ENCODE measurements around the gene UBLCP1. TPM values are rescaled to one million over a fixed set of nuclear protein-coding genes. Genes with fewer than 3 reads are reported as not detected.
"Not testable (repeated sequence)": the region's sequence is repeated elsewhere in the genome, so short reads cannot be mapped to it uniquely, and the experiment has no call there.

The UBLCP1 gene
- total RNA-seq (2014; rRNA removed; shearing (Covaris generic); ENCODE audit: low replicate concordance), result 30.3 and 30.6 TPM in 2 replicates

GRCh38 chr5:159262859-159263568, at the start of gene UBLCP1:
Gene UBLCP1, plus strand, starts transcription at chr5:159263290. Its CDS starts 5,626 bp downstream, at chr5:159268916.
- in situ Hi-C loops (cut with HindIII; ENCODE audit: low pct_unique_long_range_greater_than_20kb, low sequenced_read_pairs), result no loop called here
- peak; percentile 90 for DNase-seq (ENCODE audit: low read depth)

- no peak for DNase-seq (ENCODE audit: low read depth)
- in situ Hi-C loops (cut with HindIII; ENCODE audit: low pct_unique_long_range_greater_than_20kb, low sequenced_read_pairs), result no loop called here
Observed at GRCh38 chr5:159214486-159215271, 48.4 kb upstream of the UBLCP1 start.

- in situ Hi-C loops (cut with HindIII; ENCODE audit: low pct_unique_long_range_greater_than_20kb, low sequenced_read_pairs), result no loop called here
- no peak for DNase-seq (ENCODE audit: low read depth)
Observed at GRCh38 chr5:159215886-159216285, 47.2 kb upstream of the UBLCP1 start.

- in situ Hi-C loops (cut with HindIII; ENCODE audit: low pct_unique_long_range_greater_than_20kb, low sequenced_read_pairs), result no loop called here
- no peak for DNase-seq (ENCODE audit: low read depth)
Observed at GRCh38 chr5:159216454-159216853, 46.6 kb upstream of the UBLCP1 start.

GRCh38 chr5:159217236-159217635, 45.9 kb upstream of the UBLCP1 start:
- no peak for DNase-seq (ENCODE audit: low read depth)
- in situ Hi-C loops (cut with HindIII; ENCODE audit: low pct_unique_long_range_greater_than_20kb, low sequenced_read_pairs), result no loop called here

- in situ Hi-C loops (cut with HindIII; ENCODE audit: low pct_unique_long_range_greater_than_20kb, low sequenced_read_pairs), result no loop called here
- no peak for DNase-seq (ENCODE audit: low read depth)
Observed at GRCh38 chr5:159218595-159219023, 44.5 kb upstream of the UBLCP1 start.

- DNase-seq (ENCODE audit: low read depth), result no peak
- in situ Hi-C loops (cut with HindIII; ENCODE audit: low pct_unique_long_range_greater_than_20kb, low sequenced_read_pairs), result no loop called here
Observed at GRCh38 chr5:159220206-159220605, 42.9 kb upstream of the UBLCP1 start.

- no peak for DNase-seq (ENCODE audit: low read depth)
- in situ Hi-C loops (cut with HindIII; ENCODE audit: low pct_unique_long_range_greater_than_20kb, low sequenced_read_pairs), result no loop called here
Observed at GRCh38 chr5:159223469-159223868, 39.6 kb upstream of the UBLCP1 start.

GRCh38 chr5:159224471-159224870, 38.6 kb upstream of the UBLCP1 start:
- in situ Hi-C loops (cut with HindIII; ENCODE audit: low pct_unique_long_range_greater_than_20kb, low sequenced_read_pairs), result no loop called here
- no peak for DNase-seq (ENCODE audit: low read depth)

GRCh38 chr5:159226451-159226850, 36.6 kb upstream of the UBLCP1 start:
- in situ Hi-C loops (cut with HindIII; ENCODE audit: low pct_unique_long_range_greater_than_20kb, low sequenced_read_pairs), result no loop called here
- DNase-seq (ENCODE audit: low read depth), result no peak

GRCh38 chr5:159227452-159227851, 35.6 kb upstream of the UBLCP1 start:
- in situ Hi-C loops (cut with HindIII; ENCODE audit: low pct_unique_long_range_greater_than_20kb, low sequenced_read_pairs), result no loop called here
- DNase-seq (ENCODE audit: low read depth), result no peak

- DNase-seq (ENCODE audit: low read depth); in situ Hi-C loops (cut with HindIII; ENCODE audit: low pct_unique_long_range_greater_than_20kb, low sequenced_read_pairs): not testable (repeated sequence)
Observed at GRCh38 chr5:159228097-159228496, 35.0 kb upstream of the UBLCP1 start.

- in situ Hi-C loops (cut with HindIII; ENCODE audit: low pct_unique_long_range_greater_than_20kb, low sequenced_read_pairs), result no loop called here
- no peak for DNase-seq (ENCODE audit: low read depth)
Observed at GRCh38 chr5:159230657-159231056, 32.4 kb upstream of the UBLCP1 start.

- no peak for DNase-seq (ENCODE audit: low read depth)
- in situ Hi-C loops (cut with HindIII; ENCODE audit: low pct_unique_long_range_greater_than_20kb, low sequenced_read_pairs), result no loop called here
Observed at GRCh38 chr5:159231167-159231566, 31.9 kb upstream of the UBLCP1 start.

GRCh38 chr5:159235871-159236520, 27.1 kb upstream of the UBLCP1 start:
- DNase-seq (ENCODE audit: low read depth); in situ Hi-C loops (cut with HindIII; ENCODE audit: low pct_unique_long_range_greater_than_20kb, low sequenced_read_pairs): not testable (repeated sequence)

GRCh38 chr5:159240301-159240870, 22.7 kb upstream of the UBLCP1 start:
- in situ Hi-C loops (cut with HindIII; ENCODE audit: low pct_unique_long_range_greater_than_20kb, low sequenced_read_pairs), result no loop called here
- DNase-seq (ENCODE audit: low read depth), result peak; percentile 92

GRCh38 chr5:159241946-159242552, 21.0 kb upstream of the UBLCP1 start:
- in situ Hi-C loops (cut with HindIII; ENCODE audit: low pct_unique_long_range_greater_than_20kb, low sequenced_read_pairs), result no loop called here

GRCh38 chr5:159242656-159243055, 20.4 kb upstream of the UBLCP1 start:
- DNase-seq (ENCODE audit: low read depth), result no peak
- in situ Hi-C loops (cut with HindIII; ENCODE audit: low pct_unique_long_range_greater_than_20kb, low sequenced_read_pairs), result no loop called here

More at GRCh38 chr5:159241946-159242552, 21.0 kb upstream of the UBLCP1 start:
- DNase-seq (ENCODE audit: low read depth), result no peak
